ENCODE measurements around the gene TMEM61.
"Not testable (repeated sequence)": the region's sequence is repeated elsewhere in the genome, so short reads cannot be mapped to it uniquely, and the experiment has no call there.

Gene TMEM61

GRCh38 chr1:54980528-54981241 lies at the start of gene TMEM61:
TSS of gene TMEM61 (plus strand) at chr1:54980628. CDS start at chr1:54981066, 438 bp downstream.
- DNase-seq (ENCODE audit: low spot score), result no peak

GRCh38 chr1:54931275-54931840 lies 49.1 kb upstream of the TMEM61 start:
- no peak for DNase-seq (ENCODE audit: low spot score)

- DNase-seq (ENCODE audit: low spot score), result not testable (repeated sequence)
Measured at GRCh38 chr1:54934081-54934480, 46.3 kb upstream of the TMEM61 start.

GRCh38 chr1:54934869-54935268 lies 45.6 kb upstream of the TMEM61 start:
- DNase-seq (ENCODE audit: low spot score), result no peak

GRCh38 chr1:54936791-54937190 lies 43.6 kb upstream of the TMEM61 start:
- no peak for DNase-seq (ENCODE audit: low spot score)

GRCh38 chr1:54937469-54937868 lies 43.0 kb upstream of the TMEM61 start:
- DNase-seq (ENCODE audit: low spot score), result no peak

- not testable (repeated sequence) for DNase-seq (ENCODE audit: low spot score)
Measured at GRCh38 chr1:54938955-54939354, 41.5 kb upstream of the TMEM61 start.

GRCh38 chr1:54940042-54940441 lies 40.4 kb upstream of the TMEM61 start:
- DNase-seq (ENCODE audit: low spot score), result no peak

GRCh38 chr1:54942976-54943375 lies 37.5 kb upstream of the TMEM61 start:
- DNase-seq (ENCODE audit: low spot score), result no peak

- DNase-seq (ENCODE audit: low spot score), result no peak
Measured at GRCh38 chr1:54944610-54945392, 35.6 kb upstream of the TMEM61 start.

GRCh38 chr1:54945393-54945936 lies 35.0 kb upstream of the TMEM61 start:
- DNase-seq (ENCODE audit: low spot score), result no peak

GRCh38 chr1:54947540-54947939 lies 32.9 kb upstream of the TMEM61 start:
- DNase-seq (ENCODE audit: low spot score), result no peak

- DNase-seq (ENCODE audit: low spot score), result no peak
Measured at GRCh38 chr1:54949053-54949452, 31.4 kb upstream of the TMEM61 start.

- DNase-seq (ENCODE audit: low spot score), result no peak
Measured at GRCh38 chr1:54950006-54950368, 30.4 kb upstream of the TMEM61 start.

- peak; percentile 79 for DNase-seq (ENCODE audit: low spot score)
Measured at GRCh38 chr1:54950369-54951163, 29.9 kb upstream of the TMEM61 start.

- no peak for DNase-seq (ENCODE audit: low spot score)
Measured at GRCh38 chr1:54951810-54952226, 28.6 kb upstream of the TMEM61 start.

GRCh38 chr1:54952950-54953718 lies 27.3 kb upstream of the TMEM61 start:
- DNase-seq (ENCODE audit: low spot score), result no peak

GRCh38 chr1:54953846-54954245 lies 26.6 kb upstream of the TMEM61 start:
- no peak for DNase-seq (ENCODE audit: low spot score)

GRCh38 chr1:54955359-54955758 lies 25.1 kb upstream of the TMEM61 start:
- no peak for DNase-seq (ENCODE audit: low spot score)

GRCh38 chr1:54956726-54957125 lies 23.7 kb upstream of the TMEM61 start:
- DNase-seq (ENCODE audit: low spot score), result no peak

GRCh38 chr1:54959241-54959640 lies 21.2 kb upstream of the TMEM61 start:
- no peak for DNase-seq (ENCODE audit: low spot score)

All from left forelimb (tissue), 1 donor.